ENCODE results near the gene INTS6.

DNA sequence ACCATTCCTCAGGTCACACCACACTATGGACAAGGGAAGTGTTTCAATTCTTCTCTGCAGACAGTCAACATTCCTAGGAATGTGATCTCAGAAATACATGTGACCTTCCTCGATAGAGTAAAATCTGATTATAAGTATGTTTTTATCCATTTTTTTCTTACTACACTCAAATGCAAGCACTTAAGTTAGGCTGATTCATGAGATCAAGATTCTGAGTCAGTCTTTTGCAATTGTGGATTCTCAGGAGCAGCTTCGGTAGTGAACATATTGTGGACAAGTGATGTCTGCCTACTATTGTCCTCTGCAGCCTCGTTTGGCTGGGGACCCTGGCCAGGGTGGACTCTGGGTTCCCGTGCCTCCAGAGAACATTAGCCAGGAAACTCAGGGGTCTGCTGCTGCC, 110.1 kb downstream of the INTS6 start:
- TF ChIP-seq, protein P1, sequence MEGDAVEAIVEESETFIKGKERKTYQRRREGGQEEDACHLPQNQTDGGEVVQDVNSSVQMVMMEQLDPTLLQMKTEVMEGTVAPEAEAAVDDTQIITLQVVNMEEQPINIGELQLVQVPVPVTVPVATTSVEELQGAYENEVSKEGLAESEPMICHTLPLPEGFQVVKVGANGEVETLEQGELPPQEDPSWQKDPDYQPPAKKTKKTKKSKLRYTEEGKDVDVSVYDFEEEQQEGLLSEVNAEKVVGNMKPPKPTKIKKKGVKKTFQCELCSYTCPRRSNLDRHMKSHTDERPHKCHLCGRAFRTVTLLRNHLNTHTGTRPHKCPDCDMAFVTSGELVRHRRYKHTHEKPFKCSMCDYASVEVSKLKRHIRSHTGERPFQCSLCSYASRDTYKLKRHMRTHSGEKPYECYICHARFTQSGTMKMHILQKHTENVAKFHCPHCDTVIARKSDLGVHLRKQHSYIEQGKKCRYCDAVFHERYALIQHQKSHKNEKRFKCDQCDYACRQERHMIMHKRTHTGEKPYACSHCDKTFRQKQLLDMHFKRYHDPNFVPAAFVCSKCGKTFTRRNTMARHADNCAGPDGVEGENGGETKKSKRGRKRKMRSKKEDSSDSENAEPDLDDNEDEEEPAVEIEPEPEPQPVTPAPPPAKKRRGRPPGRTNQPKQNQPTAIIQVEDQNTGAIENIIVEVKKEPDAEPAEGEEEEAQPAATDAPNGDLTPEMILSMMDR (IDR thresholded peaks at IDR 0.05) = no peak
- TF ChIP-seq POLR2A (IDR thresholded peaks at IDR 0.05) = no peak

Measured in right lobe of liver (tissue), 4 donors.